ENCODE data around the gene WBP2. TPM values are rescaled to one million over a fixed set of nuclear protein-coding genes. Genes with fewer than 3 reads are reported as not detected.
"Not testable (repeated sequence)": the region's sequence is repeated elsewhere in the genome, so short reads cannot be mapped to it uniquely, and the experiment has no call there.

Gene WBP2
- polyA plus RNA-seq, 1 donor: 64.3 TPM

DNA sequence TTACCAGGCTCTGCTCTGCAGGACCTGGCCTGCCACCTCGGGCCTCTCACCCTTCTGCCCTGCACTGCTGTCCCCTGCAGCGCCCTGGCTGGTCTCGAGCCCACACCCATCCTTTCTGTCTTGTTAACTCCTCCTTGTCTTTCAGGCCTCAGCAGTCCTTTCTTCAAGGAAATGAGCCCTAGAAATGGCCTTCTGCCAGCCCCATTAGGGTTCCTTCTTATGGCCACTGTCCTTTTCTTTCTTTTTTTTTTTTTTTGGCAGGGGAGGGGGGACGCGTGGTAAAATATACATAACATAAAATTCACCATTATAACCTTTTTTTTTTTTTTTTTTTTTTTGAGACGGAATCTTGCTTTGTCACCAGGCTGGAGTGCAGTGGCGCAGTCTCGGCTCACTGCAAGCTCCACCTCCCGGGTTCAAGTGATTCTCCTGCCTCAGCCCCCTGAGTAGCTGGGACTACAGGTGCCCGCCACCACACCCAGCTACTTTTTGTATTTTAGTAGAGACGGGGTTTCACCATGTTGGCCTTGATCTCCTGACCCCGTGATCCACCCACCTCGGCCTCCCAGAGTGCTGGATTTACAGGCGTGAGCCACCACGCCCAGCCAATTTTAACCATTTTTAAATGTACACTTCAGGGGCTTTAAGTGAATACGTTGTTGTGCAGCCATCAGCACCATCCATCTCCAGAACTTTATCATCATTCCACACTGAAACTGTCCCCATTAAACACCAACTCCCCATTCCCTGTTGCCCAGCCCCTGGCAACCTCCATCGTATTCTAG lies 10.5 kb upstream of the WBP2 start:
- not testable (repeated sequence) for DNase-seq

DNA sequence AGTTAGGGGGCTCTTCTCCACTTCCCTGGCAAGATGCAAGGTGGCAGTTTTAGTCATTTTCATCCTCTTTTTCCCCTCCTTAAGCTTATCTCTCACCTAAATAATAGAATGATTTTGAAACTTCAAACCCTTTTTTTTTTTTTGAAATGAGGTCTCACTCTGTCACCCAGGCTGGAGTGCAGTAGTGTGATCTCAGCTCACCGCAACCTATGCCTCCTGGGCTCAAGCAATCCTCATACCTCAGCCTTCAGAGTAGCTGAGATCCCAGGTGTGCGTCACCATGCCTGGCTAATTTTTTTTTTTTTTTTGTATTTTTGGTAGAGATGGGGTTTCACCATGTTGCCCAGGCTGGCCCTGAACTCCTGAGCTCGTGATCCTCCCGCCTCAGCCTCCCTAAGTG lies 9.8 kb upstream of the WBP2 start:
- not testable (repeated sequence) for DNase-seq

DNA sequence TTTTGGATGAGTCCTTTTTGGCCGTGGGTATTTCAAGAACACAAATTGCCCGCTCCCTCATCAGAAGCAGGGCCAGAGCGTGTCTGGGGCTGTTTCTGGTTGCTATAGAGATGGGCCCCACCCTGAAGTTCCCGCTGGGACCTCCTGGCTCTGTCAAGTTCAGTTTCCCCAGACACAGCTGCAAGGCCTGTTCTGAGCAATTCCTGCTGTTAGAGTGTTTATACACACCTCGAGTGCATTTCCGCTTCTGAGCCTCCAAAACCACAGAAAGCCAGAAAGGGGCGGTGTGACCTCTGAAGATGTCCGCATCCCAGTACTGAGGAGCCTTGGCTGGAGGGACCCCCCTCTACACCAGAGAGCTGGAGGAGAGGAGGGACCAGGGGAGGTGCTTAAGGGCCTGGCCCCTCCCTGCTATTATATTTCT lies 9.3 kb upstream of the WBP2 start:
- DNase-seq: peak; percentile 67

DNA sequence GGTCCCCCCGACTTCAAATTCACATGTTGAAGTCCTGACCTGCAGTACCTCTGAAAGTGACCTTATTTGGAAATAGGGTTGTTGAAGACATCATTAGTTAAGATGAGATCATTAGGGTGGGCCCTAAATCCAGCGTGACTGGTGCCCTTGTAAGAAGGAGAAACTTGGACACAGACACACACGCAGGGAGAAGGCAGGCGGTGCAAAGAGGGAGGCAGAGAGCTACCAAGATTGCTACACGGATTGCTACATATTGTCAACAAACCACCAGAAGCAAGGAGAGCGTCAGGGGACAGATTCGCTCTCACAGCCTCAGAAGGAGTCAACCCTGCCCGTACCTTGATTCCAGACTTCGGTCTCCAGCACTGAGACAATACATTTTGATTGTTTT lies 6.8 kb upstream of the WBP2 start:
- DNase-seq: no peak

DNA sequence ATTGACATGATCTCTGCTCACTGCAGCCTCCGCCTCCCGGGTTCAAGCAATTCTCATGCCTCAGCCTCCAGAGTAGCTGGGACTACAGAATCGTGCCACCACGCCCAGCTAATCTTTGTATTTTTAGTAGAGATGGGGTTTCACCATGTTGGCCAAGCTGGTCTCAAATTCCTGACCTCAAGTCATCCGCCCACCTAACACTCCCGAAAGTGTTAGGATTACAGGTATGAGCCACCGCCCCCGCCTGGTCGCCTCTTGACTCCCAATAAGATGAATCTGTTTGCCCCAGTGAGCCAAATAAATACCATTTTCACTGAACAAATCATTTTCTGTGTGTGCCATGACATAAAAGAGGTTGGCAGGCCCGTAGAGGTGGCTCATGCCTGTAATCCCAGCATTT lies 4.2 kb upstream of the WBP2 start:
- not testable (repeated sequence) for DNase-seq

DNA sequence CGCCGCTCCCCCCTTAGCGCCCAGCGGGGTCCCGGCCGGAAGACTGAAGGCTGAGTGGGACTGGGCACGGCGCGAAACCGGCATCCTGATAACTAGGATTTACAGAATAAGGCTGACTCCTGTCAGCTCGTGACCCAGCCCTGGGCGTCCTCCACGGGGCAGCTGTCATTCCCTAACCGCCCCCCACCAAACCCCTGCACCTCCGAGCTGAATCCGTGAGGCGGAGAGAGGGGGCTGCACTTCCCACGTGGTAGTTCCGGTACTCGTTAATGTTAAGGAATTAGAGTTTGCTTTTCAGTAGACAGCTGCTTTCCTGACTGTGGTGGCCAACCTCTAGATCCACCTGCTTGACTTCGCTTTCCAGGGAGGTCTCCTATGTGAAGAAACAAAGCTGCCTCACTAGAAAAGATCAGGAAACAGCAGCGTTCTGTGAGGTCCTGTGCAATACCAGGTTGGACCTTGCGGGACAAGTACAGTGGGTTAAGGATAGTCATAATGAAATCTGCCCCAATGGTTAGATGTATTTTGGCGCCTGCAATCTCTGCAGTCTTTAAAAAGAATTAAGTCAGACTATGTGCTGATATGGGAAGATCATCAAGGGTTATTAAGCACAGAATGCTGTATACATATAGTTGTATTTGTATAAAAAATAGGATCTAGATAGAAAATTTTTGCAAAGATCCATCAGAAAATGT lies 1.1 kb upstream of the WBP2 start:
- no peak for DNase-seq

DNA sequence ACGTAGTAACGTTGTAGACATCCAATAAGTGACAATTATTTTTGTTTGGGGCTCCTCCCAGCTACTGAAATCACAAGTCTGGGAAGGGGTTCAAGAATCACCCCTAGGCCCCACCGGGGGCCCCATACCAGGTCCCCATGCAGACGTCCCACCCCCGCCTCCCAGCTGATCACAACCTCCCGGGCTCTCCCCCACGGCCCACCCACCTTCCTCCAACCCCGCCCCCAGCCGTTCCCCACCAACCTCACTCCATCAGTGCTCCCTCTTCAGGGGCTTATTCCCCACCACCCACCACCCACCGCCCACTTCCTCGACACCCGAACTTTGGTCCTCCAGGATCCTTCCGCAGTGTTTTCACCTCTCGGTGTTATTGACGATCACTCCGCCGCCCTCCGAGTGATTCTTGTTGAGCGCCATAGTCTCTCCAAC lies 240 bp downstream of the WBP2 start:
- DNase-seq: no peak

DNA sequence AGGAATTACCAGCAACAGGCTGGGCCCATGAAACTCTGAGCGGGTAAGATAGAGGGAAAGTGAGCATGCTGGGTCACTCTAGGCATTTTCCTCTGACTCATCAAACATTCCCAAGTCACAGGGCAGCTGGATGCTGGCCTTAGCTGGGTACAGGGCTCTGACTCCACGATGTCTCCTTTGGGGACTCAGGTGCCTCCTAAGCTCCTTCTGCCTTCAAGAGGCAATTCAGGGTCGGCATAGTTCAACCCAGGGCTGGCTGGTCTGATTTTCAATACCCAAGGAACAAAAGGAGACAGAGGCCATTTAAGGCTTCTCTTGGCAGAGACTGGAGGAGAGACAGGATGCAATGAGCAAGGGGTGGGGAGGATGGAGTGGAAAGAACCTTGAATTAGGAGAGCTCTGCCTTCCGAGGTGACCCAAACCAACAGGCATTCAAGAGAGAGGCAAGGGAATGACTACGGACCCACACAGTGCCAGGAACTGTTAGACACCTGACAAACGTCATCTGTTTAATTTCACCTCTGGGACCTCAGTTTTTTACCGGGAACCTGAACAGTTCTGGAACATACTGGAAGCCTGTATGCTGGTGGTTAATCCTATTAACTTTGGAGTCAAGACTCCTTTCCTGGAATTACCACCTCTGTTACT lies 910 bp downstream of the WBP2 start:
- no peak for DNase-seq

DNA sequence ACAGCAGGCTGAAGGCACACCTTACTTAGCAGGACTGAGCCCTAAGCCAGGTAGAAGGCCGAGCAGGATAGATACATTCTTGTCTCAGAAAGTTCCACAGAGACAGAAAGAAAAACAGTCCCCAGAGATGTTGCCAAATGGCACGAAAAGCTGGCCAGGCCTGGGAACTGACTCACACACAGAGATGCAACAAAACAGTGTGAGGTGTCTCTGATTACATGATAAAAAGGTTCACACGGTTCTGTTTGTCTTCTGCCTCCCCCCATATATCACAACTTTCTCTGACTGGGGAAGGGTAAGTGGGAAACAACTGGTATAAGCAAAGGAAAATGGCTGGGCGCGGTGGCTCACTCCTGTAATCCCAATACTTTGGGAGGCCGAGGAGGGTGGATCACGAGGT lies 1.7 kb downstream of the WBP2 start:
- no peak for DNase-seq

DNA sequence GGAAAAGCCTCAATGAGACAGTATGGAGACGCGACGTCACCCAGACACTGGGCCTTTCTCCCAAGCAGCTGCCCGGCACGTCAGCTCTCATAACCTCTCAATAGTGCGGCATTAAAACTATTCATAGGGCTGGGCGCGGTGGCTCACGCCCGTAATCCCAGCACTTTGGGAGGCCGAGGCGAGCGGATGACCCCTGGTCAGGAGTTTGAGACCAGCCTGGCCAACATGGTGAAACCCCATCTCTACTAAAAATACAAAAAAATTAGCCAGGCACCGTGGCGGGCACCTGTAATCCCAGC lies 3.5 kb downstream of the WBP2 start:
- not testable (repeated sequence) for DNase-seq

DNA sequence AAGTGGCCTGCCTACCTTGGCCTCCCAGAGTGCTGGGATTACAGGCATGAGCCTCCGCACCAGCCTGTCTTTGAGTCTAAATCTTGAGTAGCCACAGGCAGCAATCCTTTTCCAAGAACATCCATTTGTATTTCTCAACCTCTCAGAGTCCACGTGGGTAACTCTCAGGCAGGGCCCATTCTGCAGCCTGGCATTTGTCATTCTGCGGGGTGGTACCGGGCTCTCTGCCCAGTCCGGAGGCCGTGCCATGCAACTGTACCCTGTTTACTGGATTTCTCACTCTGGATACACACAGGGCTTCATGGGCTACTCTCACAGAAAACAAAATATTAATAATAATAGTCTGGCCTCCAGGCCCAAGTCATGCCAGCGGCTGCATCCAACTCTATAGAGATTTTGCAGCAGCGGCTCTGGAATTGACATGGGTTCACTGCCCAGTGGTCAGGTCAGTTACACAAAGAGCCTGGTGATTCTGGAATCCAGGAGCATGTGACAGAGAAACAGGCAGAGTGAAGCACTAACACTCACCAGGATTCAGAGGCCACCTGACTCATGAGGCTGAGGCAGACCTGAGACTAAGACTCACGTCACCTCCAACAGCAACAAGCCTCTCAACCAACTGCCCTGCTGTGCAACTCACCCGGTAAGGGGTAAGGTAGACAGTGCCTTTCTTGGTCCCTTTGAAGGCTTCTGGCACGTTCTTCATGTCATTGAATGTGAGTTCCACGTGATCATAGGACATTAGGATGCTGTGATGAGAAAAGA lies 4.0 kb downstream of the WBP2 start:
- no peak for DNase-seq

DNA sequence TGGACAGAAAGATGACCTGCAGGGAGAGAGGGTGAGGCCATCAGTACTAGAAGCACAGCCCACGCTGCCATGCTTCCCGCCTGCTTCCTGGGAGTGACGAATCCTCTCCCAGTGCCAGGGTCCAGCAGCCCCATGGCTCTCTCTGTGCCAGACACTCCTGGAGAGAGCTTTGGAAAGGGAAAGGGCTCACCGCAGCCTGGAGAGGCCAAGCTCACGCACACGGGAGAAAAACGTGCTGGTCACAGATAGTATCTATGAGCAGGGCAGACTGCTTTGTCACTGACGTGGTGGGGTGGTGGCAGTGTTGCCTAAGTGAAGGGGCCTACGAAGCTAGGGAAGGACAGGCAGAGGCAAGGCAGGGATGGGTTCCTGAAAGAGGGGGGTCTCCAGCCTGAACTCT lies 5.4 kb downstream of the WBP2 start:
- no peak for DNase-seq

DNA sequence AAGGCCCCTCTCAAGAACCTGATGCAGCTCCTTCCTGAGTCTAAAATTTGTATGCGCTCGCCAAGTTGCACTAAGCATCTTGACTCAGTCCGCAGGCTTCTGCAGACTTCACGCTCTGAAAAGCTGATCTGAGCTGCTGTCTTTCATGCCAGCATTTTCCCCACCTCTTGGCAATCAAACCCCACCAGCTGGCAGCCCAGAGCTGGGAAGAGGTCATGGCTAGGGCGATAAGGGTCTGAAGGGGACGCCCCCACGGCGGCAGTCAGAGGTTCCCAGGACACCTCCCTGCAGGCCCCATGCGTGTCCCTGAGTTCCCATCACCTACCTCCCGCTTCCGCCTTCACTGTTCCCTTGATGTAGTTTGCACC lies 5.9 kb downstream of the WBP2 start:
- DNase-seq: no peak

DNA sequence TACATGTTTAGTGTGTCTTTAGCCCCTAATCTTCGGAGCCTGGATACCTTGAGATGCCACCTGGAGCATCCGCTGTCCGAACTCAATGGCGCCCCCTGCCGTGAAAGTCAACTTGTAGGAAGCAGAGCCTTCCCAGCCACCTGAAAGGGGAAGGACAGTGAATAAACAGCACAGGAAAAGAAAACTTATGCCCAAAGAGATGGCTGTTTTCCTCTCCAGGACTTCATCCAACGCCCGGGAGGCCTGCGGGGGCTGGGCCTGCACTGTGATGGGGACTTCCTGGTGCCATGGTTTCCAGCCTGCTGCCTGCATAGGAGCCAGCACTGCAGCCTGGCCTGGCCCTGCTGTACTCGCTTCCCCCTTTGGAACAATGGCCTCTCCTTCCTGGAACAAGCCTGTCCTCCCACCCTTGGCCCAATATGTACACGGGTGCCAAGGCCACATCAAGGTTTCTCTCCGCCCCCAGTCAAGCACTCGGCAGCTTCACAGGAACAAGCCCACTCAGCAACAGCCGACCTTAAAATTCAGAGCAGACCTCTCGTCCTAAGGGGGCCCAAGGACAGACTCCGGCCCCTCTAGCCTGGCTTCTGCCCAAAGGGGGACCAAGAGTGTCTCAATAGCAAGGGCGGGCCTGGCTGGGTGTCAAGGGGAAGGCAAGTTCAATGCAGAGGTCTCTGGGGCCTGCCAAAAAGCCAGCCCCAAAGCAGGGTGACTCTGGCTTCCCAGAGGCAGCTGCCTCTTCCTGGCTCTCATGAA lies 6.4 kb downstream of the WBP2 start:
- DNase-seq: peak; percentile 41

DNA sequence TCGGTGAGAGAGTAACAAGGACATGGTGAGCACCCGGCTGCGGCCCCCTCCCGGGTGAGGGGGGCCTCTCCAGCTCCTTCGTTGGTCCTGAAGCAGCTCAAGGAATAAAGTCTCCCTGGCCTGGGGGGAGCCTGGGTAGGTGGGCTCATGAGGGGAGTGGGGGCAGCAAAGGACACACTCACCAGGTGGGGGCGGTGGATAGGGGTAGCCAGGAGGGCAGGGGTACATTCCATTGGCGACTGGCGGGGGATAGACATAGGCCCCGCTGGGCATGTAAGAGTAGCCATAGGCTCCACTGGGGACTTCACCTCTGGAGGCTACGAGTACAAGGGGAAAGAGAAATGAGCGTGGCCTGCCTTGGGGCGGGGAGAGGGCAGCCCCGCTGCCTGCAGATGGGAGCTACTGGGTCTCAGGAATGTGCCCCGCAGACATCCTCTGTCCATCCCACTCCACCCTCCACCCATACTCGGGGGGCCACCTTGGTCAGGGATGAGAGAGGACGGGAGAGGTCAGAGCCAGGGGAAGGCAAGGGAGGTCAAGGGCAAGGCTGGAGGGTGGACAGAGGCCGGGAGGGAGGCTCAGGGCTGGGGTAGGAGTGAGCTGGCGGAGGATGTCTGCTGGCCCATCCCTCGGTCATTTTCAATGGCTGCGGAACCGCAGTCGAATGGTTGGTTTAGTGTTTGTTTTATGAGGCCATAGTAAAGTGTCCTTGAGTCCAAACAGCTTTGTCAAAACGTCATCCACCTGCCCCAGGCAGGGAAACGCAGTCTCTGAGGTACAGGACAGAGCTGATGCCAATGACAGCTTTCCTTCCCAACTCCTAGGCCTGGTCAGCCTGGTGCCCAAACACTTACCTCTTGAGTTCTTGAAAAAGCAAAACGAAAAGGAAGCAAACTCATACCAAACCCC lies 7.3 kb downstream of the WBP2 start:
- DNase-seq: no peak

DNA sequence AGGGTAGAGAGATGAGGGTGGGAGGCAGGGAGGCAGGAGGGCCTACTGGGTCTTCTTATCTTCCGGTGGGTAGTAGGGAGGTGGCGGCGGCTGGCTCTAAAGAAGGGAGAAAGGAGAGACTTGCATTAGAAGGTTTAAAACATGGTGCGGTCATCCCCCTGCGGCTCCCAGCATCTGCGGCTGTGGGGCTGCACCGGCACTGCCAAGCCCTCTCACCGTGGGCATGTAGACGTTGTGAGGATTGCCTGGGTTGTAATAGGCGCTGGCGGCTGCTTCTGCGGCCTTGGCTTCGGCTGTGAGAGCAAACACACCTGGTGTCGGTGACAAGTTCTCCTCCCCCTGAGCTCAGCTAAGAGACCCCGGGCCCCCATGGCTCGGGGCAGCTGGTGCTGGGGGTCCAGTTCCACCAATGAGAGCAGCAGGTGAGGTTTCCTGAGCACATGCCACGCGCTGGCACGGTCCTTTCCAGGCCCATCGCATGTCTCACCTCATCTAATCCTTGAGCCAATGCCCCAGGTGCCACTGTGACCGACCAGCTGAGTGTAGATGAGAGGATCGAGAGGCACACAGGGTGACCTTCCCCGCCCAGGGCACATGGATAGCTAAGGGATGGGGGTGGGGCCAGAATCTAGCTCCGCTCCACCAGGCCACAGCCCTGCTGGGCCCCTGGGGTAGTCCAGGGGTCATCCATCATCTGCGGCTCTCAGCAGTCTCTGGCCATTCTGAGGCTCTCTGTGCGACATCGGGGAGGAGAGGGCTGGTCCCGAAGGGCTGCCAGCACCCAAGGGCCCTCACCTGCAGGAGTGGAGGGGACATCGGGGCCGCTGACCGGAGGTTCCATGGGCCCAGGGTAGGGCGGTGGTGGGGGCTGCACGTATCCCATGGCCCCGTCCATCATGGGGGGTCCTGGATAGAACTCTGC lies 8.2 kb downstream of the WBP2 start:
- DNase-seq: no peak

DNA sequence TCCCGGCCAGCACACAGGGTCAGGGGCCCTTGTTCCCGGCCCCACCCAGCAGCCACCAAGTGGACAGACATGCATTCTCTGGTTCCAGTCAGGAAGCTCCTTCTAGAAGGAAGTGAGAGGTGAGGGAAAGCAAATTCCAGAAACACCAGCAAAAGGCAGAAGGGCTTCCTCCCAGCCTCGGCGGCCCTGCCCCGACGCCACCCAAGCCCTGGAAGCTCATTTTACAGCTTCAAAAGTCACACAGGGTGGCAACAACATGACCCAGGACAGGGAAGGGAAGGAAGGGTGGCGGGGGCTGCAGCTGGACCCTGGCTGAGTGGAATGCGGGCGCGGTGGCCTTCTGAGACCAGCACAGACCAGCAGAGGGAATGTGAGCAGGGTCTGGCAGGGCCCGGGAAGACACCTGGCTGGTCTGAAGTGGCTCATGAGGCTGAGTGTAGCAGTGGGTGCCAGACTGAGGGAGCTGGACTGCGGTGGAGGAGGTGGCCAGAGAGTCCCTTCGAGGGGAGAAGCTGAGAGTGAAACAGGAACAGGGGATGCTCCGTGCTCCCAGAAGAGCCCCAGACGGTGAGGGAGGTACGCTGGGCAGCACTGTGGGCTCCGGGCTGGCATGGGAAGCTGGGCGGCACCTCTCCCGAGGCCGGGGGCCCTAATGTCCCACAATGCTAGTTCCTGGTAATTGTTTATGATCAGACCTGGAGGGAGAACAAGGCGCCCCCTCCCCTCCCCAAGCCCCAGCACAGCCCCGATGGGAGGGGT lies 9.0 kb downstream of the WBP2 start:
- DNase-seq: no peak

DNA sequence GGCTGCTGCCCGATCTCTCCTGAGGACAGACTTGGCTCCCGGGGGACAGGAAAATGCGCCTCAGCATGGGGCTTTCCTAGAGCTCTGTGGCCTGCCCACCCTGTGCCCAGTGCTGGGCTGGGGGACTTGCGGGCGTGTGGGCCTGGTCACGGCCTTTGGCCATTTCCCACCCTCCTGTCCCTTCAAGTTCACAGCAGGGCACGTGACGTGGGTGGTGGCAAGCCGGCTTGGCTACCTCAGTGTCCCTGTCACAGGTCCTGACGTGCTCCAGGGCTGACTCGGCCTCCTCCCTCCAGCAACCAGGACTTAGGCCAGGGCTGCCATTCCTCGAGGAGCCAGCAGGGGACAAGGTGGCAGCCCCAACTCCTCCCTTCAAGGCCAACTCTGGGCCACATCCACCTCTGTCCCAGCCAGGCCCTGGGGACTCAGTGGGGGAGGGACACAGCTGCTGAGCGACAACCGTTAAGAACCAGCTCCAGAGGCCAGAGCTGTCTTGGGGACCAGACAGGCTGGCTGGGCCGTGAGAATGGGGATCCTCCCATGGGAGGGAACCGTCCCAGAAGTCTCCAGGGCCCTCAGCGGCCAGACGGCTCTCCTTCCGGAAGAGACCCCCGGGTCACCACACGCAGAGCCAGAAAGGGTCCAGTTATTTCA lies 9.9 kb downstream of the WBP2 start:
- peak; percentile 36 for DNase-seq

DNA sequence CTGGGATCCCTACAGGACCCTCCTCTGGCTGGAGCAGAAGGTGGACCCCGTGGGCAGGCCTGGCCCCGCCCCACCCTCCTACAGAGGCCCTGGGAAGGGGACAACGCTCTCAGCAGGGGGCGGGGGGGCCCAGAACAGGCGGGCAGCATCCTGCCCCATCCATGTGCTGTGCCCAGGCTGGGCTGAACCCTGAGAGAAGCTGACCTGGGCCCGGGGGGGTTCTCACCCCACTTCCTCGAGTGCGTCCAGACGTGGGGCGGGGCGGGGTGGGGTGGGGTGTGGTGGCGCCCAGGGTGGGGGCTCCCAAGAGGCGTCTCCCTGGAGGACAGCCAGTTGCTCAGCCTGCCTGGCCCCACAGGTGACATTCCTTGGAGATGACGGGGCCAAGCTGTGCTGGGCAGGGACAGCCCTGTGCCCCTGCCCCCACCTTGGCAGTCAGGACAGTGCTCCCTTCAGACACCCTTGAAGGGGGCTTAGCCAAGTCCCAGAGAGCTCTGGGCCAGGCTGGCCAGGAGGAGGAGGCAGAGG lies 10.5 kb downstream of the WBP2 start:
- no peak for DNase-seq
